ENCODE data around the gene TRIO.

Gene TRIO

GRCh38 chr5:14112998-14113652 is 30.0 kb upstream of the TRIO start:
- TF ChIP-seq POLR2AphosphoS5 (IDR thresholded peaks at IDR 0.05; ENCODE audit: low read depth, low read length) (no peak), FOXP2 (optimal IDR thresholded peaks at IDR 0.05; ENCODE audit: borderline replicate concordance, extremely low read depth, extremely low read length, insufficient read depth) (no peak), TAF1 (IDR thresholded peaks at IDR 0.05; ENCODE audit: borderline replicate concordance, insufficient read depth, low read length) (no peak), REST (IDR thresholded peaks at IDR 0.05; ENCODE audit: insufficient read depth in 1 of 2, low read depth in 2 of 2, low read length in 2 of 2) (no peak), SIN3A (IDR thresholded peaks at IDR 0.05; ENCODE audit: borderline replicate concordance, insufficient read depth, low read length) (no peak)

- TF ChIP-seq FOXP2 (optimal IDR thresholded peaks at IDR 0.05; ENCODE audit: borderline replicate concordance, extremely low read depth, extremely low read length, insufficient read depth) (no peak), POLR2AphosphoS5 (IDR thresholded peaks at IDR 0.05; ENCODE audit: low read depth, low read length) (no peak), REST (IDR thresholded peaks at IDR 0.05; ENCODE audit: insufficient read depth in 1 of 2, low read depth in 2 of 2, low read length in 2 of 2) (no peak), TAF1 (IDR thresholded peaks at IDR 0.05; ENCODE audit: borderline replicate concordance, insufficient read depth, low read length) (no peak), SIN3A (IDR thresholded peaks at IDR 0.05; ENCODE audit: borderline replicate concordance, insufficient read depth, low read length) (no peak)
These were observed 28.4 kb upstream of the TRIO start for GRCh38 chr5:14114615-14115251.

- no peak for TF ChIP-seq SIN3A (IDR thresholded peaks at IDR 0.05; ENCODE audit: borderline replicate concordance, insufficient read depth, low read length)
- TF ChIP-seq REST (IDR thresholded peaks at IDR 0.05; ENCODE audit: insufficient read depth in 1 of 2, low read depth in 2 of 2, low read length in 2 of 2): no peak
- TF ChIP-seq FOXP2 (optimal IDR thresholded peaks at IDR 0.05; ENCODE audit: borderline replicate concordance, extremely low read depth, extremely low read length, insufficient read depth): no peak
- TF ChIP-seq POLR2AphosphoS5 (IDR thresholded peaks at IDR 0.05; ENCODE audit: low read depth, low read length): no peak
- no peak for TF ChIP-seq TAF1 (IDR thresholded peaks at IDR 0.05; ENCODE audit: borderline replicate concordance, insufficient read depth, low read length)
These were observed 27.7 kb upstream of the TRIO start for GRCh38 chr5:14115323-14115895.

- TF ChIP-seq TAF1 (IDR thresholded peaks at IDR 0.05; ENCODE audit: borderline replicate concordance, insufficient read depth, low read length): no peak
- TF ChIP-seq FOXP2 (optimal IDR thresholded peaks at IDR 0.05; ENCODE audit: borderline replicate concordance, extremely low read depth, extremely low read length, insufficient read depth): no peak
- no peak for TF ChIP-seq POLR2AphosphoS5 (IDR thresholded peaks at IDR 0.05; ENCODE audit: low read depth, low read length)
- TF ChIP-seq REST (IDR thresholded peaks at IDR 0.05; ENCODE audit: insufficient read depth in 1 of 2, low read depth in 2 of 2, low read length in 2 of 2): no peak
- no peak for TF ChIP-seq SIN3A (IDR thresholded peaks at IDR 0.05; ENCODE audit: borderline replicate concordance, insufficient read depth, low read length)
These were observed 24.4 kb upstream of the TRIO start for GRCh38 chr5:14118551-14119320.

Data from PFSK-1 (cell line).